ENCODE results near the gene STIP1. TPM values are rescaled to one million over a fixed set of nuclear protein-coding genes. Genes with fewer than 3 reads are reported as not detected.
"Not testable (repeated sequence)": the region's sequence is repeated elsewhere in the genome, so short reads cannot be mapped to it uniquely, and the experiment has no call there.

STIP1 gene
- total and polyA plus RNA-seq, 10 of the 15 experiments (the other 5 are each of a cell fraction or from before 2014, with no cell fraction given), result 25.2 to 291 (median 191) TPM

DNA sequence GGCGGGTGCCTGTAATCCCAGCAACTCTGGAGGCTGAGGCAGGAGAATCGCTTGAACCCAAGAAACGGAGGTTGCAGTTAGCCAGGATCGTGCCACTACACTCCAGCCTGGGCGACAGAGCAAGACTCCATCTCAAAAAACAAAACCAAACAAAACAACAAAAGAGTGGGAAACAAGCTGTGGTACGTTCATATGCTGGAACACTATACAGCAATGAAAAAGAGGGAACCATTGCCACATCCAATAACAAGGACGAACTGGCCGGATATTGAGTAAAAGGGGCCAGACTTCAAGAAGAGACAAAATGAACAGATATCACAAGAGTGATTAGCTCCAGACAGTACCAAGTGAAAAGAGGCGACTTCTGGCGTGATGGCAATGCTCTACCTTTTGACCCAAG is 24.9 kb upstream of the STIP1 start:
- no peaks in the 10 kb centered on the region for H3K36me3 ChIP-seq (ENCODE audit: control insufficient read depth in 2 of 2, insufficient read depth in 2 of 2, low read length in 1 of 2)
- FAIRE-seq (no peak), ATAC-seq (no peak), DNase-seq (ENCODE audit: low read depth, low spot score) (no peak)
- no peaks in the 10 kb centered on the region for H3K4me1 ChIP-seq (ENCODE audit: control insufficient read depth, insufficient read depth, low read length)
- no peak overlapping the region for H3K27ac ChIP-seq (ENCODE audit: control insufficient read depth, insufficient read depth)
- POLR2A ChIA-PET, result no interaction called here
- no peak overlapping the region for H2AFZ ChIP-seq (ENCODE audit: control insufficient read depth, low read depth, low read length)
- H3K79me2 ChIP-seq (ENCODE audit: control insufficient read depth, insufficient read depth, low read length), result no peaks in the 10 kb centered on the region
- SMC1A ChIA-PET (ENCODE audit: uncharacterized antibody, unreplicated experiment), result no interaction called here
- no peak overlapping the region for H3K4me3 ChIP-seq
- CTCF ChIA-PET, result no interaction called here
- H3K4me2 ChIP-seq (ENCODE audit: control insufficient read depth, insufficient read depth), result no peak overlapping the region
- H3K9me3 ChIP-seq (replicated peaks; ENCODE audit: control insufficient read depth, insufficient read depth, low read length), result no peaks in the 10 kb centered on the region; the same call in 2 of the 3 replicates
- RAD21 ChIA-PET (ENCODE audit: unreplicated experiment), result no interaction called here
- no peak overlapping the region for H3K9ac ChIP-seq (ENCODE audit: control insufficient read depth, insufficient read depth, low read length)
- in situ Hi-C loops (cut with MboI) (no loop called here), intact Hi-C loops (cut with micrococcal nuclease; ENCODE audit: unreplicated experiment) (no loop called here)
- no TSS peak for BruUV-seq (replicated peaks)
- H4K20me1 ChIP-seq (ENCODE audit: control insufficient read depth, insufficient read depth), result no peaks in the 10 kb centered on the region
- WGBS (ENCODE audit: insufficient coverage, insufficient replicate concordance, low lambda C conversion rate, missing lambda C conversion rate), result 83% methylated on average over 10 of the region's 10 CpGs
- TF ChIP-seq STAT1 (conservative IDR thresholded peaks at IDR 0.05) (no peak), FOXM1 (IDR thresholded peaks at IDR 0.05; ENCODE audit: low read depth, low read length) (no peak), ZBED1 (IDR thresholded peaks at IDR 0.05; ENCODE audit: borderline replicate concordance) (no peak), ZNF217 (IDR thresholded peaks at IDR 0.05) (no peak), NRF1 (conservative IDR thresholded peaks at IDR 0.05; ENCODE audit: low read depth, low read length) (no peak), CREM (IDR thresholded peaks at IDR 0.05; ENCODE audit: low read depth) (no peak), NFIC (IDR thresholded peaks at IDR 0.05; ENCODE audit: low read depth, low read length) (no peak), SPI1 (IDR thresholded peaks at IDR 0.05; ENCODE audit: borderline replicate concordance, insufficient read depth, low read depth, low read length) (no peak), JUNB (IDR thresholded peaks at IDR 0.05) (no peak), FOS (IDR thresholded peaks at IDR 0.05; ENCODE audit: borderline replicate concordance, extremely low read depth, insufficient read length) (no peak), SREBF1 (IDR thresholded peaks at IDR 0.05; ENCODE audit: low read length) (no peak)
- TF ChIP-seq, protein P1, sequence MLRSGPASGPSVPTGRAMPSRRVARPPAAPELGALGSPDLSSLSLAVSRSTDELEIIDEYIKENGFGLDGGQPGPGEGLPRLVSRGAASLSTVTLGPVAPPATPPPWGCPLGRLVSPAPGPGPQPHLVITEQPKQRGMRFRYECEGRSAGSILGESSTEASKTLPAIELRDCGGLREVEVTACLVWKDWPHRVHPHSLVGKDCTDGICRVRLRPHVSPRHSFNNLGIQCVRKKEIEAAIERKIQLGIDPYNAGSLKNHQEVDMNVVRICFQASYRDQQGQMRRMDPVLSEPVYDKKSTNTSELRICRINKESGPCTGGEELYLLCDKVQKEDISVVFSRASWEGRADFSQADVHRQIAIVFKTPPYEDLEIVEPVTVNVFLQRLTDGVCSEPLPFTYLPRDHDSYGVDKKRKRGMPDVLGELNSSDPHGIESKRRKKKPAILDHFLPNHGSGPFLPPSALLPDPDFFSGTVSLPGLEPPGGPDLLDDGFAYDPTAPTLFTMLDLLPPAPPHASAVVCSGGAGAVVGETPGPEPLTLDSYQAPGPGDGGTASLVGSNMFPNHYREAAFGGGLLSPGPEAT (IDR thresholded peaks at IDR 0.05; ENCODE audit: low read depth), result no peak
- TF ChIP-seq, protein P2, sequence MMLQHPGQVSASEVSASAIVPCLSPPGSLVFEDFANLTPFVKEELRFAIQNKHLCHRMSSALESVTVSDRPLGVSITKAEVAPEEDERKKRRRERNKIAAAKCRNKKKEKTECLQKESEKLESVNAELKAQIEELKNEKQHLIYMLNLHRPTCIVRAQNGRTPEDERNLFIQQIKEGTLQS (IDR thresholded peaks at IDR 0.05; ENCODE audit: borderline replicate concordance, extremely low read depth, low read depth, low read length), result no peak
- TF ChIP-seq, protein P3, sequence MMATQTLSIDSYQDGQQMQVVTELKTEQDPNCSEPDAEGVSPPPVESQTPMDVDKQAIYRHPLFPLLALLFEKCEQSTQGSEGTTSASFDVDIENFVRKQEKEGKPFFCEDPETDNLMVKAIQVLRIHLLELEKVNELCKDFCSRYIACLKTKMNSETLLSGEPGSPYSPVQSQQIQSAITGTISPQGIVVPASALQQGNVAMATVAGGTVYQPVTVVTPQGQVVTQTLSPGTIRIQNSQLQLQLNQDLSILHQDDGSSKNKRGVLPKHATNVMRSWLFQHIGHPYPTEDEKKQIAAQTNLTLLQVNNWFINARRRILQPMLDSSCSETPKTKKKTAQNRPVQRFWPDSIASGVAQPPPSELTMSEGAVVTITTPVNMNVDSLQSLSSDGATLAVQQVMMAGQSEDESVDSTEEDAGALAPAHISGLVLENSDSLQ (IDR thresholded peaks at IDR 0.05), result no peak
- no peaks in the 10 kb centered on the region for H3K27me3 ChIP-seq (replicated peaks in 1 of 2; ENCODE audit: control insufficient read depth in 2 of 2, insufficient read depth in 2 of 2, low read length in 1 of 2)

DNA sequence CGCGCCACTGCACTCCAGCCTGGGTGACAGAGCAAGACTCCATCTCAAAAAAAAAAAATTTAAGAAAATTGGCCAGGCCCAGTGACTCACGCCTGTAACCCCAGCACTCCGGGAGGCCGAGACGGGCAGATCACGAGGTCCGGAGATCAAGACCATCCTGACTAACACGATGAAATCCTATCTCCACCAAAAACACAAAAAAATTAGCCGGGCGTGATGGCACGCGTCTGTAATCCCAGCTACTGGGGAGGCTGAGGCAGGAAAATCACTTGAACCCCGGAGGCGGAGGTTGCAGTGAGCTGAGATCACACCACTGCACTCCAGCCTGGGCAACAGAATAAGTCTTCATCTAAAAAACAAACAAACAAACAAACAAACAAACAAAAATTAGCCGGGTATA is 23.2 kb upstream of the STIP1 start:
- H2AFZ ChIP-seq (ENCODE audit: control insufficient read depth, low read depth, low read length); intact Hi-C loops (cut with micrococcal nuclease; ENCODE audit: unreplicated experiment); RAD21 ChIA-PET (ENCODE audit: unreplicated experiment); FAIRE-seq; H4K20me1 ChIP-seq (ENCODE audit: control insufficient read depth, insufficient read depth); H3K27me3 ChIP-seq (replicated peaks in 1 of 2; ENCODE audit: control insufficient read depth in 2 of 2, insufficient read depth in 2 of 2, low read length in 1 of 2); H3K9ac ChIP-seq (ENCODE audit: control insufficient read depth, insufficient read depth, low read length); H3K4me2 ChIP-seq (ENCODE audit: control insufficient read depth, insufficient read depth); H3K27ac ChIP-seq (ENCODE audit: control insufficient read depth, insufficient read depth); H3K36me3 ChIP-seq (ENCODE audit: control insufficient read depth in 2 of 2, insufficient read depth in 2 of 2, low read length in 1 of 2); H3K4me1 ChIP-seq (ENCODE audit: control insufficient read depth, insufficient read depth, low read length); H3K79me2 ChIP-seq (ENCODE audit: control insufficient read depth, insufficient read depth, low read length); H3K9me3 ChIP-seq (replicated peaks; ENCODE audit: control insufficient read depth, insufficient read depth, low read length); SMC1A ChIA-PET (ENCODE audit: uncharacterized antibody, unreplicated experiment); ATAC-seq; in situ Hi-C loops (cut with MboI); DNase-seq (ENCODE audit: low read depth, low spot score); H3K4me3 ChIP-seq; POLR2A ChIA-PET; BruUV-seq (replicated peaks): not testable (repeated sequence)
- CTCF ChIA-PET, result interaction anchor here (1.3 kb wide), 1 partner anchor 15 kb away, joined by 5 read pairs; no protein-coding TSS in a partner anchor
- 80% methylated on average over 16 of the region's 16 CpGs for WGBS (ENCODE audit: insufficient coverage, insufficient replicate concordance, low lambda C conversion rate, missing lambda C conversion rate)

Measured in GM12878 (cell line).